Sigmoid colon (tissue), 4 donors: ENCODE results near the gene FNIP2.

Source experiments
- CTCF ChIP-seq, 4 experiments: fragments of 450-650 bp in 3 of 4; fragments of 200-600 bp in 1 of 4; IDR thresholded peaks; one replicate each; pipeline ENCODE4 v1.5.1; 2016 to 2019; ENCODE audit warnings: antibody characterized with exemption in 4 of 4, mild to moderate bottlenecking in 3 of 4, moderate library complexity in 2 of 4
- POLR2AphosphoS5 ChIP-seq, 4 donors: sonication (generic); formaldehyde crosslinking; IDR thresholded peaks; one replicate each; pipeline ENCODE4 v1.6.1; 2017; ENCODE audit warnings: antibody characterized with exemption in 4 of 4

GRCh38 chr4:158915683-158916241, 146.9 kb downstream of the FNIP2 start:
- no peak for TF ChIP-seq POLR2AphosphoS5 (IDR thresholded peaks at IDR 0.05)
- TF ChIP-seq CTCF (IDR thresholded peaks at IDR 0.05): no peak
